NCI-H2107 treated with DMSO at 0.1 percent for 48 hours (cell line): ENCODE results near the gene C17orf100.

Experiments
- DNase-seq: peaks from one replicate; lab custom pipeline; 2025; ENCODE audit not compliant: unreplicated experiment; lab: John Stamatoyannopoulos, UW

The C17orf100 gene

DNA sequence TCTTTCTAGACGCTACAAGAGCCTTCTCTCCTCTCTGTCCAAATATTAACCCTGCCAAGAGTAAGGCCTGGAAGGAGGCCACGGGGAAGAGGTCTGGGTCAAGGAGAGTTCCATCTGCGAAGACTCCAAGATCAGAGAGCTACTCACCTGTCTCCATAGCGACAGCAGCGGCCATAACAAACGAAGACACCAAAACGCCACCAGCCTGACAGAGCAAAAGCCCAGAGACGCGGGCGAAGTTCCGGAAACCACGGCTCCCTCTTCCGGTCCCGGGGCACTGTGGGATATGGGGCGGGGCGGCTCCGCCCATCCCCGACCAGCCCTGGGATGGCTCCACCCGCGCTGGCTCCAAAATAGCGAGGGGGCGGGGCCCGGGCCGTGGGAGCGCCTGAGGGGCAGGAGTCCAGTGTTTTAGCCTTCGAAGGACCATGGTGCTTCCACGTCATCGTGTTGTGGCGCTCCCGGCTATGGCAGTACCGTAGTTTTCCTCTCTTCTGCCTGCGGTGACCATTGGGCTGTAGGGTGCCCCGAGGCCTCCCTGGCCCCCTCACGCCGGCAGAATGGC is at the start of gene C17orf100, which contains the start of gene MED31:
Gene C17orf100 (plus strand): TSS at position 409 of the 565 bp plus-strand sequence. CDS start 152 bp downstream, at position 561.
Gene MED31 (minus strand): TSS at position 252 of the 565 bp plus-strand sequence. CDS start 77 bp downstream, at position 175.
- peak; percentile 56 for DNase-seq

GRCh38 chr17:6602141-6602540 is 49.4 kb upstream of the C17orf100 start:
- DNase-seq: no peak

DNA sequence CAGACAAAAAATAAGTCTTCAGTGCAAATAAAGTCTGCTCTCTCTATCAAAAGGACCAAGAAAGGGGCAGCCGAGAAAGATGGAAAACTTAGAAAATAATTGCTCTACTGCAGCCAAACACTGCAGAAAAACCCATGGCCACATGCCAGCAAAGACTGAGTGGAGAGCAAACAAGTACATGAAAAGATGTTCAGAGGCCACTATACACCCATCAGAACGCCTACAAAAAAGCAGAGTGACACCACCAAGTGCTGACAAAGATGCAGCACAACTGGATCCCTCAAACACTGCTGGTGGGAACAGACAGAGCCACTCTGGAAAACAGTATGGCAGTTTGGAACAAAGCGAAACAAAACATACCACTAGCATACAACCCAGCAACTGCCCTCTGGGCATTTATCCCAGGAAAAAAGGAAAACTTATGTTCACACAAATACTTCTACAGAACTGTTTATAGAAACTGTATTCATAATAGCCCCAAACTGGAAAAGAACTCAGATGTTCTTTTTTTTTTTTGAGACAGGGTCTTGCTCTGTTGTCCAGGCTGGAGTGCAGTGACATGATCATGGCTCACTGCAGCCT is 47.7 kb upstream of the C17orf100 start:
- DNase-seq: no peak

- no peak for DNase-seq
Observed at GRCh38 chr17:6605142-6605541, 46.4 kb upstream of the C17orf100 start.

DNA sequence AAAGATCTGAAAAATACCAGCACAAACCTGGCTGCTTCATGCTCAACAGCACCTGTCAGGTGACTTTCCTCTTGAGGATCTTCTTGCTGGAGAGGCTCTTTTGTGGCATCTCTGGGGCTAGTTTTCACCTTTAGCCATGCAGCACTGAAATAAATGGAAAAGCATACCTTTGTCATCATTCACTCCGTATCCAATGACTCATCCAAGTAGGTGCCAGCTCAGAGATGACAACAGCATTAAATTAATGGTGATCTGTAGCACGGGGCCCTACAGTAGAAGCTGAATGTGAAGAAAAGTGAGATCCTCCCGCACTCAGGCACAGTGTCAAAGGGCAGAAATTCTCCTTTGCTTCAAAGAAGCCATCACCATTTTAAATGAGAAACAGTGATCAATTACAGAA is 43.2 kb upstream of the C17orf100 start:
- DNase-seq: no peak

DNA sequence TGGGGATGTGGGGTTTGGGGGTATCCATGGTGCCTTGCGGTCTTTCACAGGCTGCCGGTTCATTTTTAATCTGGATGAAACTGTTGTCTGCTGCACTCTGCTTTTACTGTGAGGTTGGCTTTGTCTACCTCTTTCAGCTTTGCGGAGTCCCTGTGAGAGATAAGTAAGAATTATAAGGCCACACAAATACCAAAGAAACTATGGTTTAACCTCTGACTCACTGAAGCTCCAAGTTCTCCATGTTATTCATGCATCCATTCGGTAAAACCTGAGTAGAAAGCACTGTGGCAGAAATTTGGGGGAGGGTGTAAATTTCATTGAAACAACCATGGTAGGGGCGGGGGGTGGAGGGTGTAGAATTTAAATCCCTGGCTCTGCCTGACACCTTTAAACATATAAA is 41.6 kb upstream of the C17orf100 start:
- no peak for DNase-seq

DNA sequence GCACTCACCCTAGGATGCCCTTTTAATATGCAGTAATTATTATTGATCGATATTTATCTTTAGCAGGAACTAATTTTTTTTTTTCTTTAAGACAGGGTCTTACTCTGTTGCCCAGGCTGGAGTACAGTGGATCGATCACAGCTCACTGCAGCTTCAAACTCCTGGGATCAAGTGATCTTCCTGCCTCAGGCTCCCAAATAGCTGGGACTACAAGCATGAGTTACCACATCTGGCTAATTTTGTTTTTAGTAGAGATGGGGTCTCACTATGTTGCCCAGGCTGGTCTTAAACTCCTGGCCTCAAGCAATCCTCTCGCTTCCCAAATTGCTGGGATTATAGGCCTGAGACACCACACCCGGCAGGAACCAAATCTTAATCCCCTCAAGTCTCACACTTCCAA is 40.3 kb upstream of the C17orf100 start:
- DNase-seq: no peak

GRCh38 chr17:6623941-6624340 is 27.6 kb upstream of the C17orf100 start:
- DNase-seq: no peak

- no peak for DNase-seq
Observed at GRCh38 chr17:6626616-6627015, 24.9 kb upstream of the C17orf100 start.

DNA sequence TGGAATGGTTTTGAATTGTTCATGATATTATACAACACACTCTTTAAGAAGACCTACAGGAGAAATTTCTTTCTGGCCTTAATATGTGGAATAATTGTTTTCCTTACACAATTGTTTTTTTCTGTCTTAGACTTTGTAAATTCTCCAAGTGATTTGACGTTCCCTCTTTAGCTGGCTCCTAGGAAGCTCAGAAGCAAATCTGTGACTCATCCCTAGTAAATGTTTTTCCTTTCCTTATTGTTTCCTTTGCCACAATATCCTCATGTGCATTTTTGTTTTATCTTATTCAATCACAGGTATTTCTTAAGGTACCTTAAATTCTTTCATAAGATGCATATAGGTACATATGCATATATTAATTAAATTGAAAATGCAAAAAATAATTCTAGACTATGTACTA is 24.5 kb upstream of the C17orf100 start:
- DNase-seq: no peak

GRCh38 chr17:6630390-6630789 is 21.2 kb upstream of the C17orf100 start:
- no peak for DNase-seq

GRCh38 chr17:6632530-6632929 is 19.0 kb upstream of the C17orf100 start:
- no peak for DNase-seq

DNA sequence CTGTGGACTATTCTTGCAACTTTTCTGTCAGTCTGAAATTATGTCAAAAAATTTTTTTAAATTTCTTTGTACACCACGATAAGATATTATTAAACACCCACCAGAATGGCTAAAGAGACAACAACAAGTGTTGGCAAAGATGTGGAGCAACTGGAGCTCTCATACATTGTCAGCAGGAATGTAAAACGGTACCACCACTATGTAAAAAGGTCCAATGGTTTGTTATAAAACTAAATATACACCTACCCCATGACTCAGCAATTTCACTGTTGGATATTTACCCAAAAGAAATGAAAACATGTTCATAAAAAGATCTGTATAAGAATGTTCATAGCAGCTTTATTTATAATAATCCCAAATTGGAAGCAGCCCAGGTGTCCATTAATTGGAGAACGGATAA is 18.3 kb upstream of the C17orf100 start:
- no peak for DNase-seq

- DNase-seq: no peak
Observed at GRCh38 chr17:6636105-6636504, 15.5 kb upstream of the C17orf100 start.

GRCh38 chr17:6636616-6637457 is 14.7 kb upstream of the C17orf100 start:
- DNase-seq: no peak

DNA sequence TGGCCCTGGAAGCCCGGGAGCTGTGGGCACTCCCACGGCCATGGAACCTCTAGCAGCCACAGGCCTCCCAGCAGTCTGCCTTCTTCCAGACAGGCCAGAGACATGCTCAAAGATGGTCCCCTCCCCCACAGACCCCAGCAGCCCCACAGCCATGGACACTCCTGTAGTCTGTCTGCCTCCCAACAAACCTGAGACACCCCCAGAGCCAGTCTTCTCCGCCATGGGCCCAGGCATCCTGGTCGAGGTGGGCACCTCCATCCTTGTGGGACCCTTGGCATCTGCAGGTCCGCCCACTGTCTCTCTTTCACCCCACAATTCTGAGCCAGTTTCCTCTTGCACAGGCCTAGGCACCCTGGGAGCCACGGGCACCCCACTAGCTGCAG is 14.1 kb upstream of the C17orf100 start:
- no peak for DNase-seq

DNA sequence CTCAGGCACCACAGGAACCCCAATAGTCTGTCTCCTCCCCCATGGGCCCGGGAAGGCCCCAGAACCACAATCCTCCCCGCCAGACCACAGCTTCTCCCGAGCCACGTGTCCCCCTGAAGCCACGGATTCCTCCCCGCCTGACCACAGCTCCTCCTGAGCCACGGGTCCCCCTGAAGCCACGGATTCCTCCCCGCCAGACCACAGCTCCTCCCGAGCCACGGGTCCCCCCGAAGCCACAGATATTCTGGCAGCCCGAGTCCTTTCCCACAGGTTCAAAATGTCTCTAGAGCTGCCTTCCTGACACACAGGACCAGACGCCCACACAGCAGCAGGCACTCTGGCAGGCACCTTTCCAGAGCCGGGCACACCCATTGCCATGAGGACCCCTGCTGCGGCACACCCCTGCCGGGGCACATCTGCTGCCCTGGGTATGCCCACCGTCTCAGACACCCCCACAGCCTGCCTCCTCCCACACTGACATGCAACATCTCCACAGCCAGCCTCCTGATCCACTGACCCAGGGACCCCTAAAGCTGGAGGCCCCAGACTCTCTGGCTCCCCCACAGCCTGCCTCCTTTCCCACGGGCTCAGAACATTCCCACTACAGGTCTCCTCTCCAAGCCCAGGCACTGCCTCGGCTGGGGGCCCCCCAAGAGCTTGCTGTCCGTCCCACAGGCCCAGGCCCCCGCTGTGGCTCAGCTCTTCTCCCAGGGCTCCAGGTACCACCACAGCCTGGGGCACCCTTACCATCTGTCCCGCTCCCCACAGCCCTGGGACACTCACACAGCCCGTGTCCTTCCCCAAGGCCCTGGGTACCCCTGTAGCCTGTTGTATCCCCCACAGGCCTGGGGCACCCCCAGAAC is 13.3 kb upstream of the C17orf100 start:
- no peak for DNase-seq

GRCh38 chr17:6639014-6639585 is 12.5 kb upstream of the C17orf100 start:
- DNase-seq: no peak

GRCh38 chr17:6639586-6640535 is 11.7 kb upstream of the C17orf100 start:
- no peak for DNase-seq
